CD4-positive, CD25-positive, alpha-beta regulatory T cell (primary cell): ENCODE results near the gene ZBTB7B. TPM values are rescaled to one million over a fixed set of nuclear protein-coding genes. Genes with fewer than 3 reads are reported as not detected.

ENCODE experiments used
- ATAC-seq, 2 donors: fragments of 150-1000 bp; cut with Tn5 transposase; one replicate each; pipeline ENCODE4 v1.10.0; 2021; ENCODE audit warnings: low read depth in 2 of 2, moderate number of reproducible peaks in 2 of 2, moderate library complexity in 1 of 2
- DNase-seq, 3 donors: peaks; one replicate each; pipeline versions ENCODE4 v3.0.0 to v3.0.0-alpha.2; 2012 to 2022; ENCODE audit warnings: mixed read lengths in 1 of 3
- H3K27ac ChIP-seq: one replicate; pipeline ENCODE4 v1.7.0; 2013; ENCODE audit warnings: mild to moderate bottlenecking, low read length; ENCODE audit not compliant: insufficient read depth, poor library complexity, severe bottlenecking
- H3K27me3 ChIP-seq: one replicate; pipeline ENCODE4 v1.7.0; 2013; ENCODE audit warnings: low read length; ENCODE audit not compliant: control insufficient read depth, insufficient read depth
- H3K36me3 ChIP-seq: one replicate; pipeline ENCODE4 v1.7.0; 2013; ENCODE audit warnings: mild to moderate bottlenecking, low read length, moderate library complexity; ENCODE audit not compliant: control insufficient read depth, insufficient read depth
- H3K4me1 ChIP-seq: 2 replicates; pipeline ENCODE4 v1.7.0; 2013; ENCODE audit warnings: mild to moderate bottlenecking, low read length; ENCODE audit not compliant: insufficient read depth, control insufficient read depth, poor library complexity, severe bottlenecking
- H3K4me3 ChIP-seq: one replicate; pipeline ENCODE4 v1.7.0; 2013; ENCODE audit warnings: low read depth, mild to moderate bottlenecking, low read length, moderate library complexity
- H3K9me3 ChIP-seq, 2 experiments: 1 replicate in 1 of 2; 2 replicates in 1 of 2; pipeline ENCODE4 v1.7.0; 2013; ENCODE audit warnings: low read length in 2 of 2, mild to moderate bottlenecking in 1 of 2, moderate library complexity in 1 of 2; ENCODE audit not compliant: control insufficient read depth in 2 of 2
- H3K27ac Mint-ChIP-seq, 3 donors: one replicate each; pipeline ENCODE4 v1.8.0; 2020 to 2022; ENCODE audit warnings: mild to moderate bottlenecking in 3 of 3, mixed read lengths in 3 of 3, moderate library complexity in 2 of 3
- H3K27me3 Mint-ChIP-seq: one replicate; pipeline ENCODE4 v1.8.0; 2022; ENCODE audit warnings: mild to moderate bottlenecking, mixed read lengths
- H3K36me3 Mint-ChIP-seq: one replicate; pipeline ENCODE4 v1.8.0; 2020; ENCODE audit warnings: mixed read lengths
- H3K4me1 Mint-ChIP-seq, 4 donors: one replicate each; pipeline ENCODE4 v1.8.0; 2020 to 2022; ENCODE audit warnings: mixed read lengths in 4 of 4, mild to moderate bottlenecking in 1 of 4
- H3K4me3 Mint-ChIP-seq, 4 donors: one replicate each; pipeline ENCODE4 v1.8.0; 2020 to 2022; ENCODE audit warnings: mild to moderate bottlenecking in 4 of 4, mixed read lengths in 4 of 4, moderate library complexity in 3 of 4
- H3K9me3 Mint-ChIP-seq, 7 donors: one replicate each; pipeline ENCODE4 v1.8.0; 2020 to 2022; ENCODE audit warnings: mixed read lengths in 7 of 7, mild to moderate bottlenecking in 3 of 7, moderate library complexity in 2 of 7
- polyA plus RNA-seq, 4 donors: library from polyadenylated mRNA; unstranded; fragments of 300-500 nt; fragmentation: Illumina TruSeq; gene quantifications; one replicate each; pipeline ENCODE4 v1.2.3, GENCODE V29; 2021
- total RNA-seq: library from RNA; stranded (reverse); gene quantifications from one replicate; pipeline ENCODE4 v1.2.3, GENCODE V29; 2022

The ZBTB7B gene
- total and polyA plus RNA-seq, 5 donors from 2014 or later, result 3.7 to 68.0 (median 6.2) TPM

- ATAC-seq, result no peak
- no peaks in the 10 kb centered on the region for H3K9me3 ChIP-seq
- H3K27ac ChIP-seq, result no peak overlapping the region
- peaks cover 2% of the 10 kb centered on the region for H3K27me3 Mint-ChIP-seq
- H3K4me3 ChIP-seq, result no peak overlapping the region
- no peak for DNase-seq
- H3K27ac Mint-ChIP-seq, result no peak overlapping the region
- no peaks in the 10 kb centered on the region for H3K36me3 ChIP-seq
- H3K27me3 ChIP-seq, result peaks cover 3% of the 10 kb centered on the region
- H3K4me1 Mint-ChIP-seq, result peaks cover 2 to 10% (median 4%) of the 10 kb centered on the region in 4 donors
- no peak overlapping the region for H3K4me3 Mint-ChIP-seq
- H3K4me1 ChIP-seq, result no peaks in the 10 kb centered on the region
- no peaks in the 10 kb centered on the region for H3K36me3 Mint-ChIP-seq
- no peaks in the 10 kb centered on the region for H3K9me3 Mint-ChIP-seq
Observed at GRCh38 chr1:155042789-155043188, 40.2 kb downstream of the ZBTB7B start.

DNA sequence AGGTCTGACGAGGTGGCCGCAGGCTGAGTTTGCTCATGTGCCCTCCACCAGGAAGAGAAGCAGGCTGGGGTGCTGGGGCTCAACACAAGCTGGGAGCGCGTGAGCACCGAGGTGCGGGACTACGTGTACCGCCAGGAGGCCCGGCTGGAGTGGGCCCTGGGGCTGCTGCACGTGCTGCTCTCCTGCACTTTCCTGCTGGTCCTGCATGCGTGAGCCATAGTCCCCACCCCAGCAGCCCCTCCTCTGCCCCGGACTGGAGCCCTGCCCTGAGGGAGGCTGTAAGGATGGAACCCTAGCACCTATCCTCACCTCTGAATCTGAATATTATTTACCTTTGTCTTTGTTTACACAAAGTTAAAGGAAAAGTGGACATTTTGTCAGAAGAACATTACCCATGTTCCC lies 40.7 kb downstream of the ZBTB7B start:
- Mint-ChIP-seq H3K4me1 (peaks cover 2 to 10% (median 4%) of the 10 kb centered on the region in 4 donors), H3K36me3 (no peaks in the 10 kb centered on the region), H3K9me3 (no peaks in the 10 kb centered on the region), H3K27ac (no peak overlapping the region), H3K4me3 (no peak overlapping the region), H3K27me3 (no peaks in the 10 kb centered on the region)
- H3K4me3 ChIP-seq, result no peak overlapping the region
- H3K36me3 ChIP-seq, result no peaks in the 10 kb centered on the region
- H3K4me1 ChIP-seq, result no peaks in the 10 kb centered on the region
- no peak for ATAC-seq
- no peak overlapping the region for H3K27ac ChIP-seq
- DNase-seq, result no peak
- no peaks in the 10 kb centered on the region for H3K27me3 ChIP-seq
- no peaks in the 10 kb centered on the region for H3K9me3 ChIP-seq

- Mint-ChIP-seq H3K36me3 (no peaks in the 10 kb centered on the region), H3K27me3 (no peaks in the 10 kb centered on the region), H3K4me1 (peaks cover 4 to 10% (median 5%) of the 10 kb centered on the region in 4 donors), H3K9me3 (no peaks in the 10 kb centered on the region), H3K27ac (no peak overlapping the region), H3K4me3 (no peak overlapping the region)
- ATAC-seq (no peak), DNase-seq (no peak)
- H3K27ac ChIP-seq, result no peak overlapping the region
- no peaks in the 10 kb centered on the region for H3K9me3 ChIP-seq
- no peak overlapping the region for H3K4me3 ChIP-seq
- H3K4me1 ChIP-seq, result no peaks in the 10 kb centered on the region
- no peaks in the 10 kb centered on the region for H3K36me3 ChIP-seq
- no peaks in the 10 kb centered on the region for H3K27me3 ChIP-seq
Observed at GRCh38 chr1:155043793-155044192, 41.2 kb downstream of the ZBTB7B start.

- Histone ChIP-seq H3K4me3 (no peak overlapping the region), H3K4me1 (no peaks in the 10 kb centered on the region), H3K36me3 (no peaks in the 10 kb centered on the region), H3K9me3 (no peaks in the 10 kb centered on the region), H3K27ac (no peak overlapping the region), H3K27me3 (no peaks in the 10 kb centered on the region)
- Mint-ChIP-seq H3K27me3 (no peaks in the 10 kb centered on the region), H3K36me3 (no peaks in the 10 kb centered on the region), H3K9me3 (no peaks in the 10 kb centered on the region), H3K4me3 (peak overlapping the region in 1 of 4 donors; percentile 54), H3K27ac (no peak overlapping the region), H3K4me1 (peaks cover 4 to 10% (median 5%) of the 10 kb centered on the region in 4 donors)
- ATAC-seq (no peak), DNase-seq (no peak)
Observed at GRCh38 chr1:155044365-155044764, 41.8 kb downstream of the ZBTB7B start.

GRCh38 chr1:155044812-155045657 lies 42.4 kb downstream of the ZBTB7B start:
- peak overlapping the region in 2 of 4 donors; percentile 3 to 54 for H3K4me3 Mint-ChIP-seq
- peaks cover 4 to 10% (median 7%) of the 10 kb centered on the region in 4 donors for H3K4me1 Mint-ChIP-seq
- Histone ChIP-seq H3K4me1 (no peaks in the 10 kb centered on the region), H3K27ac (no peak overlapping the region), H3K9me3 (no peaks in the 10 kb centered on the region), H3K36me3 (no peaks in the 10 kb centered on the region), H3K27me3 (no peaks in the 10 kb centered on the region), H3K4me3 (no peak overlapping the region)
- ATAC-seq (peak; percentile 80 to 82), DNase-seq (peak; percentile 50 to 78 (median 70))
- H3K9me3 Mint-ChIP-seq, result no peaks in the 10 kb centered on the region
- H3K27ac Mint-ChIP-seq, result no peak overlapping the region
- H3K36me3 Mint-ChIP-seq, result no peaks in the 10 kb centered on the region
- no peaks in the 10 kb centered on the region for H3K27me3 Mint-ChIP-seq

DNA sequence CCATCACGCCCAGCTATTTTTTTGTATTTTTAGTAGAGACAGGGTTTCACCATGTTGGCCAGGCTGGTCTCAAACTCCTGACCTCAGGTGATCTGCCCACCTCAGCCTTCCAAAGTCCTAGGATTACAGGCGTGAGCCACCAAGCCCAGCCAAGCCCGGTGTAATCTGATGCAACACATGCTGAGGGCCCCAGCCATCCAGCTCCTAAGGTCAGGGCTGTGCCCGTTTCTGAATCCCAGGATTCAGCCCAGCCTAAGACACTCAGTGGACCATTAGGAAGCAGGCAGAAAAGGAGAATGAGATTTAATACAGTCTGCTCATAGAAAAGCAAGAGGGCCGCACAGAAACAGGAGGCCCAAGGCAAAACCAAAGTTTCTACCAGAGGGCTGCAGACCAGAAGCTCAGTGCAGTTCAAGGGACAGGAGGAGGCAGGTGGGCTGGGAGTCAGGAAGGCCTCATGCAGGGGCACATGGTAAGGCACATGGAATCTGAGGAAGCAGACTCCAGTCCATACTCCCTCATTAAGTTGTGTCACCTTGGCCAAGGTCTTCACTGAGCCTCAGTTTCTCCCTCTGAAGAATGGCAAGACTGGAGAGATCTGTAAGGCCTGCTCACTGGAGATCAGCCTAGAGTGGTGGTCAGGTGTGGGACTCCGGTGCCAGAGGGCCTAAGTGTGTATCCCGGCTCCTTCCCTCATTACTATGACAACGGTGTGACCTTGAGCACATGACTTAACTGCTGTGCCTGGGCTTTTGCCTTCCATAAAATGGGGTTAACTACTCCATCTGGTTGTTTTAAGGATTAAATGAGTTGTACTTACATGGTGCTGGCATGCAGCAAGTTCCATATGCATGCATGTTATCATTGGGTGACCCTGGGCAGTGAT lies 46.1 kb downstream of the ZBTB7B start:
- Histone ChIP-seq H3K4me1 (peaks cover 25% of the 10 kb centered on the region), H3K27ac (no peak overlapping the region), H3K4me3 (no peak overlapping the region), H3K9me3 (no peaks in the 10 kb centered on the region), H3K27me3 (no peaks in the 10 kb centered on the region), H3K36me3 (no peaks in the 10 kb centered on the region)
- H3K27me3 Mint-ChIP-seq, result no peaks in the 10 kb centered on the region
- H3K4me3 Mint-ChIP-seq, result peak overlapping the region in 3 of 4 donors; percentile 38 to 86 (median 84)
- ATAC-seq (no peak), DNase-seq (no peak)
- no peaks in the 10 kb centered on the region for H3K9me3 Mint-ChIP-seq
- peaks cover 4 to 29% (median 21%) of the 10 kb centered on the region in 4 donors for H3K4me1 Mint-ChIP-seq
- H3K27ac Mint-ChIP-seq, result peak overlapping the region in 1 of 3 donors; percentile 64
- H3K36me3 Mint-ChIP-seq, result no peaks in the 10 kb centered on the region

DNA sequence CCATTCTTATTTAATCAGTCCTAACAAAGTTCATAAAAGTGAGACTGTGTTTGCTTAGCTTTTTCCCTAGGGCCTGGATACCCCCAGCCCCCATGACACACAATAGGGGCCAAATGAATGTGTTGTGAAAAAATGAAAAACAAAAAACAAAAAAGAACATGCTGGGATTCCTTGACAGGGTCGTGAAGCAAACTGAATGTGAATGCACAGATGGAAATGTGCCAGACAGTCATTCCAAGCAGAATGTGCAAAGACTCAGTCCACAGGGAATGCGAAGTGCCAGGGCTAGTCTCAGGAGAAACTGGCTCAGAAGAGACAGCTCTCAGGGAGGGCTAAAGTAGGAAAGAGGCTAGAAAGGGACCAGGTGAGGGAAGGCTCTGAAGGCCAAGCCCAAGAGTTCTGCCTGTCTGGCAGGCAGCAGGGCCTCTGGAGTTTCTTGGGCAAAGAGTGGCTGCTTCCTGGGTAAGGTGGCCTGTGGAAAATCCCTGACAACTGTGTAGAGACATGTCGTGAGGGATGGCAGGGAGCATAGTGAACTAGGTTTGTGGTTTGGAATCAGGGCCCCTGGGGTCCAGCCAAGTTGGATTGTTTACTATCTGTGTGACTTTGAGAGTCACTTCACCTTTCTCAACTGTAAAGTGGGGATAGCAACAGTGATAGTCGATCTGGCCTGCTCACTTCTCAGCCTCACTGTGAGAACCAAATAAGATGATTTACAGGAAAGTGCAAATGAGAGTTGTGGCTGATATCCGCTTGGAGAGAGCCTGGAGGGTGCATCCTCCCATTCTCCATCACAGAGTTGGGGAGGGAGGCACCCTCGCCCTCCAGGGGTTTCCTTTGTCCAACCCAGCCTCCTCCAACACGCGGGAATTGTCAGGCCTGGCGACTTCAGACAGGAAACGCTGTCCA lies 47.3 kb downstream of the ZBTB7B start:
- peak overlapping the region; percentile 84 to 93 (median 88) for H3K4me3 Mint-ChIP-seq
- H3K4me1 Mint-ChIP-seq, result peaks cover 3 to 28% (median 19%) of the 10 kb centered on the region in 4 donors
- H3K27ac Mint-ChIP-seq, result peak overlapping the region in 2 of 3 donors; percentile 64 to 85
- H3K4me1 ChIP-seq, result peaks cover 25% of the 10 kb centered on the region
- H3K36me3 Mint-ChIP-seq, result no peaks in the 10 kb centered on the region
- H3K9me3 ChIP-seq, result no peaks in the 10 kb centered on the region
- no peaks in the 10 kb centered on the region for H3K9me3 Mint-ChIP-seq
- no peaks in the 10 kb centered on the region for H3K27me3 Mint-ChIP-seq
- no peaks in the 10 kb centered on the region for H3K36me3 ChIP-seq
- DNase-seq (no peak), ATAC-seq (no peak)
- peak overlapping the region; percentile 51 for H3K4me3 ChIP-seq
- peak overlapping the region; percentile 72 for H3K27ac ChIP-seq
- H3K27me3 ChIP-seq, result no peaks in the 10 kb centered on the region
